Stimulated activated CD4-positive, alpha-beta T cell treated with anti-CD3 and anti-CD28 coated beads, Interleukin-15, amount 100 ng/mL, for 24 hours (primary cell): Measurements from ENCODE around the gene AANAT.

ENCODE experiments used
- DNase-seq: peaks from one replicate; pipeline ENCODE4 v3.0.0-alpha.2; 2020

AANAT gene

DNA sequence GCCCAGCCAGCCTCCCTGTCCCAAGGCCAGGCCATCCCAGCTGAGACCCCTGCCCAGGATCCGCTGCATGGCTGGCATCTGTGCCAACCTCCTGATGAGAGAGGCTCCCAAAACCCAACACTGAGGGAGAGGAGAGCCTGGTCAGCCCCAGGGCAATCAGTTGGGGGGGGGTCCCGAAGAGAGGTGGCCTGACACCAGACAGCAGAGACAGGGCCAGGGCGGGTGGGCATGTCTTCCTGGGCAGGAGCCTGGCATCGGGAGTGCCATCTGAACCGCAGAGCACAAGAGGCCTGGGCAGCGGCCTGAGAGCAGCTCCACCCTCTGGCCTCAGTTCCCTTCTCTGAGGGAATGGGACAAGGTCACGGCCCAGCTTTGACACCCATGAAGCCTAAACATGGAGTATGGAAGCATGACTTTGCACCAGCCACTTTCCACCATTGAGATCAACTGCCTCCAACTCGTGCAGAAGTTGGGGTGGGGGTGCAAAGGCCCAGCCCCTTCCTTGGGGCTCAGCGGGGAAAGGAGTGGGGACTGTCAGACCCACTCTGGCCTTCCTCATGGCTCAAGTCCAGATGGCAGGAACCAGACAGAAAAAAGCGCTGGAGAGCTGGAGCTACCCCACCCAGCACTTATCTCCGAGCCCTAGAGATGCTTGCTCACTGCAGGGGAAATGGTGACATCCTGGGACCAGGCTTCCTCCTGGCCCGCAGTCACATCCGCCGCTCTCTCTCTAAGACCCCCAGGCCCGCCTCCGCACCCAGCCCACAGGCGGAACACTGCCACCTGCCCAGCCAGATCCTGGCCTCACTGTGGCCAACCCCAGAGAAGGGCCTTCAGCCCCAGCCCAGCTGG lies 24.1 kb downstream of the AANAT start:
- DNase-seq: no peak

DNA sequence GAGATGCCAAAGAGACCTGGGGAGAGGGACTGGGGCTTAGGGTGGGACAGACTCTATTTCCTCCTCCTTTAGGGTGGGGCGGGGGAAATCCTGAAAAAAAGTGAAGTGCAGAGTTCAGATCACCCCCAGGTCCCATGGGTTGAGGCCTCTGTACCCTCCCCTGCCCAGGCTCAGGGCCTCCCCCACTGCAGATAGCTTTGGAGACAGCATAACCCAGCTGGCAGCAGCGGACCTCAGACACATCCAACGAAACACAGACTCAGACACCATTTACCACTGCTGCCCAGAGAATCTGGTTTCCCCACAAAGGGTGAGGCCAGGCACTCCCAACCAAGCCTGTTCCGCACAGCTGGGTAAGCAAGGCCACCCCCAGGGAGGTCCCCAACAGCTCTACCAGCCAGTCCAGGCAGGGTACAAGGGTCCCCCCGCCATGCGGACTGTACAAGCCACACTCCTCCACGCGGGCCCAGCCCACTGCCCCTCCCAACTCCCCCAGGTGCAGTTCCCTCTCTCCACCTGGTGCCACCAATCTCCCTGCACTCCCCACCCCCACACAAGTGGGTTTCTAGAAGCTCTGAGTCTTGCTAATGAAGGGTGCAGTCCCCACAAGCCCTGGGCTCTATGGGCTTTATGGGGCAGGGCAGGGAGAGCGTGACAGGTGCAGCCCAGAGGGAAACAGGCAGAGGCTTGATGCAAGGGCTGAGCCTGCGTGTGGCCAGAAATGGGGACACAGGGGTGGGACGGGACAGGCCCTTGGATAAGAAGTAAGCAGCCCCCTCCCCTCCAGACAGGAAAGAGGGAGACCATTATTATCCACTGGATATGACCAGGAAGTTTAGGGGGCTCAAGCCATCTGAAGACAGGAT lies 25.0 kb downstream of the AANAT start:
- DNase-seq: peak; percentile 20

- DNase-seq: peak; percentile 62
These were observed 25.6 kb downstream of the AANAT start for GRCh38 chr17:76492989-76493501.

GRCh38 chr17:76493505-76494167 lies 26.2 kb downstream of the AANAT start:
- peak; percentile 25 for DNase-seq

DNA sequence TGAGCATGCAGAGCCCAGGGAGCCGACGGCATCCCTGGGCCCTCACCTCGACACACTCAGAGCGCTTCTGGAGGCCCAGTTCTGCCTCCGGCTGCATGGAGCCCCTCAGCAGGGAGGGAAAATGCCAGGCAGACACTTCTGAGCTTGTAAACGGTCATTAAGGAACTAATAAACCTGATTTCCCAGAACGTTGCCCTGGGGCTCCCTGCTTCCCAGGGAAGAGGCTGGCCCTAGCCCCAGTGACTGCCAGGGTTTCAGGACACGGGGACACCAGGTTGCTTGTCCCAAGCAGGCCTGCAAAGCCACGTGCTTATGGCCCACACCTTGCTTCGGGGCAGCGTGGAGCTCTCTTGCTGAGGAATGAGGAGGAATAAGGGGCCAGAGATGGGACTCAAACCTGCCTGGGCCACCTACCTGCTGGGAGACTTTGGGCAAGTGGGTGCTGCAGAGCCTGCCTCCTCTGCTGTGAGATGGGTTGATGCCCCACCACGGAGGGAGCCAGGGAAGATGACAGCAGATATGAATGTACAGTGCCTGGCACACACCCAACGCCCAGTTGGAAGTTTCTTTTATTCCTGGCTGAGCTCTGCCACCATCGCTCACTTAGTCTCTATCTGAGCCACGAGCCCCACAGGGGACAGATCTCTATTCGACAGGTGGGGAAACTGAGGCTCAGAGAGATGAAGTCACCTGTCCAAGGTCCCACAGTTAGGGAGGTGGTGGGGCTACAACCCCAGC lies 28.4 kb downstream of the AANAT start:
- no peak for DNase-seq

- no peak for DNase-seq
These were observed 29.1 kb downstream of the AANAT start for GRCh38 chr17:76496464-76496863.

DNA sequence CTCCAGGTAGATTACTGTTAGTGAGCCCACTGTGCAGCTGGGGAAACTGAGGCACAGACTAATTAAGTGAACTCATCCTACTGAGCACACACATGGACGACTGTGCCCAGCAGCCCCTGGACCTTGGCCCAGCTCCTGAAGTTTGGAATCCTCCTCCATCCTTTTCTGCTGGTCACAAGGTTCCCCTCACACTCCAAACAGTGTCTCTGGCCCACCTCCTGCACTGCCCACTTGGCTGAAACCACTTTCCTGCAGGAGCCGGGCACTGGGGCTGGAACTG lies 30.2 kb downstream of the AANAT start:
- no peak for DNase-seq

GRCh38 chr17:76497979-76498875 lies 30.8 kb downstream of the AANAT start:
- DNase-seq: no peak

- no peak for DNase-seq
These were observed 31.5 kb downstream of the AANAT start for GRCh38 chr17:76498876-76499251.

DNA sequence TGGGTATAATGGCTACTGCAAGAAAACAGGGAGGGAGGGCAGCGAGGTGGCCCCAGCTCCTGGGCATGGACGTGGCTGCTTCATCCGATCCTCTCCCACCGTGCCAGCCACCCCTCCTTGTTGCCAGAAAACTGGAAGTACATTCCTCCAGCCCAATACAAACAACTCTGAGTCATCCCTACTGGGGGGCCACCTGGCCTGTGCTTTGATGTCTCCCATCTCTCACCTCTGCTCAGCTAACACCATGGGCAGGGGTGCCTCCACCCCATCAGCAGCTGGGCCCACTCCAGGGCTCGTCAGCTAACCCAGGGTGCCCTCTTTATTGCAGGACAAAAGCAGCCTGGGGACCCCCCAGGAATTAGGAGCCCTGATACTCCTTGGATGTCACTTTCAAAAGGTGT lies 31.9 kb downstream of the AANAT start:
- no peak for DNase-seq

GRCh38 chr17:76500074-76500746 lies 32.8 kb downstream of the AANAT start:
- no peak for DNase-seq

DNA sequence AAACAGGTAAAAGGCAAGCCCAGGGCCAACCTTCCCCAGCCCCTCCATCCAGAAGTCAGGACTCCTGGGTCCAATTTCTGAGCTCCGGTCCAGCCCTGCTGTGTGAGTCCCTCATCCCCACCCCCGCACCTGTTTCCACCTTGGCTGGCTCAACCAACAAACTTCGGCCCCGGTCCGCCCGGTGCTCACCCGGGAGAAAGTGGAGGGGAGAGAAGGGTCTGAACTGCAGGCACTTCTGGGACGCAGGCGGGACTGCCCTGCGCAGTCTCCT lies 33.3 kb downstream of the AANAT start:
- peak; percentile 29 for DNase-seq

DNA sequence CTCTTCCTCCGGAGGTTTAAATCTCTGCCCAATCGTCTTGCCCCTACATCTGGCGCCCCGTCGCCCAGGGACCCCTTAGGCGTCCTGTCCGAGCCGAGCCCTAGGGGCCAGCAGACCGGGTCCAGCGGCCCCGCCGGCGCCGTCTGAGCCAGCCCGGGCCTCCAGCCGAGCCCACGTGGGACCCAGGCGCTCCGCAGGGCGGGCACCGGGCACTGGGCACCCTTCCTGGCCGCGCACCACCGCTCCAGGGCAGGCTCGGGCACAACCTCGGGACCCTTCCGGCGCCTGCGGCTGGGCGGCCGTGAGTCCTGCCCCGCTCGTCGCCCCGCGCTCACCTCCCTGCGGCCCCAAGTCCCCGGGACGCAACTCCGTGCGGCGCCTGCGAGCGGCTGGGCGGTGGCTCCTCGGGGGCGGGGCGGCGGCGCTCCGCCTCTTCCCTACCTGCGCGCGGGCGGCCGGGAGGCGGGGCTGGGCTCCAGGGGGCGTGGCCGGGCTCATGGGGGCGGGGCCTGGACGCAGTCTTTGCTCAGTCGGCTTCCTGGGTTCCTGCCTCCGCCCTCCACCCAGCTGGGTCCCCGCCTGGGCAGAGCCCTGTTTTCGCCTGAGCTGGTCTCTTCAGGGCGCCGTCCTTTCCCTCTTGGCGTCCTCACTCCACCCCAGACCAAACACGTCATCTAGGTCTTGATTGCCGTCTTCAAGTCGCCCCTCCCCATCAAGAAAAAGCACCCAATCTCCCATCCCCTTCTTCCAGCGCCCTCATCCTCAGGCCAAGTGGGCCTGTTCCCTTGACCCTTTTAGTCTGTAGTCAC lies 33.8 kb downstream of the AANAT start, which contains the start of gene RHBDF2:
RHBDF2 (minus strand) TSS at position 406 of the 809 bp plus-strand sequence. CDS start 19,899 bp downstream, outside the sequence.
- peak; percentile 95 for DNase-seq

- no peak for DNase-seq
These were observed 34.5 kb downstream of the AANAT start for GRCh38 chr17:76501827-76502307.

DNA sequence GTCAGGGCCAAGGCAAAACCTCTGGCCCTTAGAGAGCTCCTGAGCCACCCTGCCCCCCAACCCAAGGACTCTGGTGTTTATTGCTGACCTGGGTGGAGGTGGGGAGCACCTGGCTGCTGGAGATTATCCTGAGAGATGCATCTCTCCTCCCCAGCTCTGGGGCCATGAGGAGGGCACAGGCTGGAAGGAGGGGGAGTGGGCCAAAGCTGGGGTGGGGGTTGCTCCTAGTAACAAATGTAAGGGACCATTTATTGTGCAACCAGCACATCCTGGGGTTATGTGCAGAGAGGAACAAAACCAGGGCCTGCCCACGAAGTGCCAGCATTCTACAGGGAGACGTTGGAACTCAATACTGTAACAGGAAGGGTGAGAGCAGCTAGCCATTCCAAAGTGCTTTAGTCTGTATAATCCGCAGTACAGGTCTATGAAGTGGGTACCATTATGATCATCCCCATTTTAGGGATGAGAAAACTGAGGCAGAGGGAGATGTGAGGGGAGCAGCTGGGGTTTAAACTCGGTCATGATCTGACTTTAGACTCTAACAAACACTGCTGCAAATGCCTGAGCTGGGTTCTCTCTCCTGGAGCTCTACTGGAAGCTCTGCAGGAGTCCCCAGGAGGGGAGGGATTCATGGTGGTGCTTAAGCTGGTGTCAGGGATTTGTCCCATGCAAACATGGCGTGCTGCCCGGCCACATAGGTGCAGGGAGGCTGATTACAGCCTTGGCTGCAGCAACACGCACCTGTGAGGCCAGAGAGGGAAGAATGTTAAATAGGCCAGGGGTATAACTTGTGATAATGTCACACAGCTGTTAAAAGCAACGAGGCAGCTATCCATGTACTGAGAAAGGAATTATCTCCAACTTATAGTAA lies 35.2 kb downstream of the AANAT start:
- no peak for DNase-seq

- DNase-seq: no peak
These were observed 36.7 kb downstream of the AANAT start for GRCh38 chr17:76504117-76504516.

DNA sequence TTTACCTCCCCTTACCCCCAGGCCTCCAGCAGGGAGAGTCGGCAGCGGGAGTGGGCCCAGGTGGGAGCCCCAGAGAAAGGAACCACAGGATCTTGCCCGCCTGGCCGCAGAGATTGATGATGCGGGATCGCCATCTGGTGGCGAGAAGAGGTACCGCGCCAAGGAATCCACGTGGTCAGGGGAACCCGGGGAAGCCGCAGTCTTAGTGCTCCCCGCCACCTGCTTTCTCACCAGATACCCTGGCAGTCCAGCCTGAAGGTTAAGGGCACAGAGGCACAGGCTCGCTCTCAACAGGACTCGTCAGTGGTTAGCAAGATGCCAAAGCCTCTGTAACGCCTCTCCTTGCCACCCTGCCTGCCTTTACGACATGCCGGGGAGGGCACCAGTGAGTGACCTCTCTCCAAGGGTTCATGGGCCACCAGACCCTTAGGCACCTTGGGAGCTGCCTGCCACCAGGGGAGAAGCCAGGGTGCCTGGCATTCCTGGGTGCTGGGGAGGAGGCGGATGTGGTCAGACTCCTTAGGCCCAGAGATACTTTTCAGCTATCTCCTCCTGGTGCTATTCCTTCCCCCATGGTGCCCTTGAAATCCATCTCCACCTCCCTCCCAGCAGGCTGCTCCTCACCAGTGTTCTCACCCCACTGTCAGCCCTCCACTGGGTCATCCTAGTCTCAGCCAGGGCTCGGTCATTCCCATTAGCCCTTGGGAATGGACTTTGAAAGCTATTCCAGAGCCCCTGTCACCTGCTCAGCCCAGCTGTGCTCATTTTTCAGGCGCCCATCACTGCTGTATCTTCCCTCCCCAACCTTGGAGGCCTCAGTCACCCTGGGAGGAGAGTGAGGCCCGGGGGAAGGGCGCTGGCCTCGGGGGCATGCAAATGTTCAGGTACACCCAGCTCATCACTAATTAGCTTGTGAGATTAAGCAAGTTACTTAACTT lies 39.3 kb downstream of the AANAT start:
- peak; percentile 90 for DNase-seq
